Loucy (cell line): ENCODE measurements around the gene VIL1.

Experiments
- H2AFZ ChIP-seq: fragments of 200-600 bp; sonication (generic); 2 replicates; pipeline ENCODE4 v1.6.0; 2016; ENCODE audit warnings: antibody characterized with exemption, mild to moderate bottlenecking, low read length, moderate library complexity
- H3F3A ChIP-seq: fragments of 200-600 bp; 2 replicates; pipeline ENCODE4 v1.6.0; 2016; ENCODE audit warnings: antibody characterized with exemption, low read depth, mild to moderate bottlenecking
- H3K27me3 ChIP-seq: fragments of 200-600 bp; sonication (generic); 2 replicates; pipeline ENCODE4 v1.6.1; 2014; ENCODE audit warnings: low read length, mild to moderate bottlenecking; ENCODE audit not compliant: insufficient read depth, poor library complexity, severe bottlenecking
- H3K36me3 ChIP-seq: fragments of 200-600 bp; sonication (generic); 2 replicates; pipeline ENCODE4 v1.6.1; 2016; ENCODE audit warnings: low read length; ENCODE audit not compliant: insufficient read depth
- H3K4me1 ChIP-seq: fragments of 200-600 bp; sonication (generic); 2 replicates; pipeline ENCODE4 v1.5.1; 2014; ENCODE audit warnings: low read length, mild to moderate bottlenecking; ENCODE audit not compliant: insufficient read depth, poor library complexity, severe bottlenecking
- H3K4me2 ChIP-seq: fragments of 200-600 bp; sonication (generic); 2 replicates; pipeline ENCODE4 v1.6.0; 2014; ENCODE audit warnings: antibody characterized with exemption, low read length, low read depth, mild to moderate bottlenecking; ENCODE audit not compliant: poor library complexity, severe bottlenecking
- H3K4me3 ChIP-seq: fragments of 200-600 bp; sonication (generic); 2 replicates; pipeline ENCODE4 v1.5.1; 2014; ENCODE audit warnings: low read length, mild to moderate bottlenecking, mixed read lengths; ENCODE audit not compliant: poor library complexity, severe bottlenecking
- H3K79me2 ChIP-seq: fragments of 200-600 bp; sonication (generic); 2 replicates; pipeline ENCODE4 v1.6.1; 2014; ENCODE audit warnings: low read length; ENCODE audit not compliant: insufficient read depth
- H3K9ac ChIP-seq: fragments of 200-600 bp; sonication (generic); 2 replicates; pipeline ENCODE4 v1.6.0; 2014; ENCODE audit warnings: mild to moderate bottlenecking, low read depth, low read length, moderate library complexity; ENCODE audit not compliant: poor library complexity, severe bottlenecking
- H3K9me2 ChIP-seq: fragments of 200-600 bp; sonication (generic); replicated peaks from 2 replicates; pipeline ENCODE4 v1.6.1; 2016; ENCODE audit warnings: low read depth, low read length, mixed read lengths
- H3K9me3 ChIP-seq: fragments of 200-600 bp; sonication (generic); 2 replicates; pipeline ENCODE4 v1.6.1; 2014; ENCODE audit warnings: mild to moderate bottlenecking, antibody characterized with exemption, low read length, low read depth; ENCODE audit not compliant: insufficient read depth
- H4K20me1 ChIP-seq: fragments of 200-600 bp; sonication (generic); 2 replicates; pipeline ENCODE4 v1.6.0; 2014; ENCODE audit warnings: antibody characterized with exemption, low read length, mild to moderate bottlenecking; ENCODE audit not compliant: insufficient read depth, poor library complexity, severe bottlenecking
- EZH2phosphoT487 ChIP-seq: fragments of 200-600 bp; IDR thresholded peaks from 2 replicates; pipeline ENCODE4 v1.6.1; 2018; ENCODE audit warnings: antibody characterized with exemption, mild to moderate bottlenecking, moderate library complexity, borderline replicate concordance
- TF ChIP-seq, protein P1 (sequence below): fragments of 200-600 bp; sonication (generic); conservative IDR thresholded peaks from 2 replicates; pipeline ENCODE4 v1.5.1; 2014; ENCODE audit warnings: mild to moderate bottlenecking, antibody characterized with exemption, low read length

VIL1 gene

DNA sequence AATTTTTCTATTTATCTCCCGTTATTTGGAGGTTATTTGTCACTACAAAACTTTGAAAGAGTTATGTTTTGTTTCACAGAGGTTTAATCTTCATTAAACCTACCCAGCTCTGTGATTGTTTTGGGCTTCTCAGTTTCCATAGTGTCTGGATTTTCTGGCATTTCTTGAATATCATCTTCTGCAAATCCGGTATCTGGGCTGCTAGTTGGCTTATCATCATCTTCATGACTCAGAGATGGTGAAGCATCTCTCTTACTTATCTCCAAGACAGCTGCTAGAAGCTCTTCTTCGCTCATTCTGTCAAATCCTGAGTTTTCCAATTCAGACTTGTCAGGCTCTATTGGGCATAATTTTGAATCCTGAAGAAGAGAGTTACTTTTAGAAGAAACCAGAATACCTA, 55.6 kb downstream of the VIL1 start:
- Histone ChIP-seq H3K4me3 (no peak overlapping the region), H2AFZ (no peak overlapping the region), H3F3A (no peaks in the 10 kb centered on the region), H3K4me2 (no peak overlapping the region), H3K4me1 (no peaks in the 10 kb centered on the region), H4K20me1 (no peaks in the 10 kb centered on the region), H3K36me3 (peaks cover 70% of the 10 kb centered on the region; the same call in 1 of the 2 replicates), H3K79me2 (no peaks in the 10 kb centered on the region), H3K27me3 (no peaks in the 10 kb centered on the region), H3K9ac (no peak overlapping the region), H3K9me2 (no peaks in the 10 kb centered on the region), H3K9me3 (no peaks in the 10 kb centered on the region)
- TF ChIP-seq, protein P1, sequence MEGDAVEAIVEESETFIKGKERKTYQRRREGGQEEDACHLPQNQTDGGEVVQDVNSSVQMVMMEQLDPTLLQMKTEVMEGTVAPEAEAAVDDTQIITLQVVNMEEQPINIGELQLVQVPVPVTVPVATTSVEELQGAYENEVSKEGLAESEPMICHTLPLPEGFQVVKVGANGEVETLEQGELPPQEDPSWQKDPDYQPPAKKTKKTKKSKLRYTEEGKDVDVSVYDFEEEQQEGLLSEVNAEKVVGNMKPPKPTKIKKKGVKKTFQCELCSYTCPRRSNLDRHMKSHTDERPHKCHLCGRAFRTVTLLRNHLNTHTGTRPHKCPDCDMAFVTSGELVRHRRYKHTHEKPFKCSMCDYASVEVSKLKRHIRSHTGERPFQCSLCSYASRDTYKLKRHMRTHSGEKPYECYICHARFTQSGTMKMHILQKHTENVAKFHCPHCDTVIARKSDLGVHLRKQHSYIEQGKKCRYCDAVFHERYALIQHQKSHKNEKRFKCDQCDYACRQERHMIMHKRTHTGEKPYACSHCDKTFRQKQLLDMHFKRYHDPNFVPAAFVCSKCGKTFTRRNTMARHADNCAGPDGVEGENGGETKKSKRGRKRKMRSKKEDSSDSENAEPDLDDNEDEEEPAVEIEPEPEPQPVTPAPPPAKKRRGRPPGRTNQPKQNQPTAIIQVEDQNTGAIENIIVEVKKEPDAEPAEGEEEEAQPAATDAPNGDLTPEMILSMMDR: no peak
- no peak for TF ChIP-seq EZH2phosphoT487

DNA sequence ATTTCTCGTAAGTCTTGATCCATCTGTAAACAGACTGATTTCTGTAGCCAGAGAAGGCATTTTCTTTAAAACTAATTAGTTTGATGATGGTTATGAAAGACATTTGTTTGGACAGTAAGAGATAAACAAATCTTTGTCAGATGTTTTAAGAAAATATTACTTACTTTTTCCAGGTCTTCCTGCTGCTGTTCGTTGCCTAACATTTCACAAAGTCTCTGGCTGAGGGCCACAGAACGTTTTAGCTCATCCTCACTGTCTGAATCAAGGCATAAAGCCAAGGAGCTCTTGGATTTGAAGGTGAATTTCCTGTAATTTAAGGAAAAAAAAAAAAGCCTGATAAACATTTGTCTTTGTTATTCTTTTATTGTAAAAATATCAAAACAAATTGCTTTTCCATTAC, 57.8 kb downstream of the VIL1 start:
- Histone ChIP-seq H3K4me1 (no peaks in the 10 kb centered on the region), H4K20me1 (no peaks in the 10 kb centered on the region), H3F3A (no peaks in the 10 kb centered on the region), H3K79me2 (no peaks in the 10 kb centered on the region), H2AFZ (no peak overlapping the region), H3K4me2 (no peak overlapping the region), H3K27me3 (no peaks in the 10 kb centered on the region), H3K9me3 (no peaks in the 10 kb centered on the region), H3K9ac (no peak overlapping the region), H3K4me3 (no peak overlapping the region), H3K9me2 (no peaks in the 10 kb centered on the region), H3K36me3 (peaks cover 77% of the 10 kb centered on the region)
- TF ChIP-seq, protein P1: no peak
- no peak for TF ChIP-seq EZH2phosphoT487

DNA sequence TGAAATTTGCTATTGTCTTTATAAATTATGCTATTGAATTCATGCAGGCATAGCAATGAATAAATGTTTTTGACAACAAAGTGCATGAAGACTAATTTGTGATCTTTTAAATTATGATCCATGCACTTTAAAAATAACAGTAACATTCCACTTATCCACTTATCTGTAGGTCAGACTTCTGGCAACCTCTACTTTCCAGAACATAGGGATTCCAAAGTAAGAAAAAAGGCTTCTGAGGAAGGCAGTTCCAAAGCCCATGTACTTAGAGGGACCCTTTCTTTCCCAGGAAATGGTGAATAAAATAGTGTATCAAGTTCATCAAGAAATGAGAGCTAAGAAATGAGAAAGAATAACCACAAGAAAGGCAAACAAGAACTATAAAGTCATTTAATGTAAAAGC, 58.3 kb downstream of the VIL1 start:
- H3F3A ChIP-seq: no peaks in the 10 kb centered on the region
- H3K9me2 ChIP-seq: no peaks in the 10 kb centered on the region
- TF ChIP-seq, protein P1: no peak
- no peak for TF ChIP-seq EZH2phosphoT487
- no peak overlapping the region for H3K4me3 ChIP-seq
- H3K4me2 ChIP-seq: no peak overlapping the region
- no peaks in the 10 kb centered on the region for H3K27me3 ChIP-seq
- H3K9ac ChIP-seq: no peak overlapping the region
- H2AFZ ChIP-seq: no peak overlapping the region
- H3K4me1 ChIP-seq: no peaks in the 10 kb centered on the region
- H3K9me3 ChIP-seq: no peaks in the 10 kb centered on the region
- H3K36me3 ChIP-seq: peaks cover 78% of the 10 kb centered on the region
- H3K79me2 ChIP-seq: no peaks in the 10 kb centered on the region
- H4K20me1 ChIP-seq: no peaks in the 10 kb centered on the region
